OCI-LY7 (cell line): ENCODE measurements around the gene RAB1B.

Source experiments
- CTCF ChIP-seq: fragments of 200-600 bp; sonication (generic); conservative IDR thresholded peaks from 2 replicates; pipeline ENCODE4 v1.5.1; 2014; ENCODE audit warnings: mild to moderate bottlenecking, antibody characterized with exemption, low read length, moderate library complexity, mixed read lengths
- EZH2phosphoT487 ChIP-seq: fragments of 200-600 bp; sonication (generic); IDR thresholded peaks from 2 replicates; pipeline ENCODE4 v1.6.1; 2018; ENCODE audit warnings: low read depth, borderline replicate concordance, mild to moderate bottlenecking, mixed run types, antibody characterized with exemption, low read length, moderate library complexity, mixed read lengths

- no peak for TF ChIP-seq CTCF
- TF ChIP-seq EZH2phosphoT487, result no peak
Observed at GRCh38 chr11:66317723-66318599, 49.5 kb downstream of the RAB1B start.
